Daoy (cell line): ENCODE results near the gene FBN1. TPM values are rescaled to one million over a fixed set of nuclear protein-coding genes. Genes with fewer than 3 reads are reported as not detected.
A peak's percentile ranks its signal among the peaks of the same experiment; 100 is the strongest.

ENCODE experiments used
- DNase-seq: peaks from one replicate; pipeline ENCODE4 v3.0.0-alpha.2; 2015; ENCODE audit warnings: low read depth
- total RNA-seq: library from RNA; depleted of rRNA; stranded (reverse); fragments of >200 nt; shearing (Covaris generic); gene quantifications from 2 replicates; pipeline ENCODE4 v1.2.3, GENCODE V29; 2014

FBN1 gene
- total RNA-seq, 1 experiment from 2014 or later = 73.7 TPM

- DNase-seq = peak; percentile 57
These were observed 245.4 kb downstream of the FBN1 start for GRCh38 chr15:48400086-48400485.

- DNase-seq = peak; percentile 67
These were observed 247.7 kb downstream of the FBN1 start for GRCh38 chr15:48397841-48398240.

- no peak for DNase-seq
These were observed 249.5 kb downstream of the FBN1 start for GRCh38 chr15:48396020-48396419.

- peak; percentile 79 for DNase-seq
These were observed 249.9 kb downstream of the FBN1 start for GRCh38 chr15:48395521-48396011.

- DNase-seq = no peak
These were observed 250.5 kb downstream of the FBN1 start for GRCh38 chr15:48394970-48395369.

- DNase-seq = peak; percentile 78
These were observed 251.6 kb downstream of the FBN1 start for GRCh38 chr15:48393645-48394506.

GRCh38 chr15:48392356-48392755, 253.2 kb downstream of the FBN1 start:
- DNase-seq = no peak

GRCh38 chr15:48391950-48392349, 253.6 kb downstream of the FBN1 start:
- DNase-seq = no peak

GRCh38 chr15:48389691-48390143, 255.8 kb downstream of the FBN1 start:
- no peak for DNase-seq

- DNase-seq = no peak
These were observed 256.6 kb downstream of the FBN1 start for GRCh38 chr15:48388910-48389309.

GRCh38 chr15:48388016-48388851, 257.3 kb downstream of the FBN1 start:
- DNase-seq = peak; percentile 35

- DNase-seq = peak; percentile 92
These were observed 260.3 kb downstream of the FBN1 start for GRCh38 chr15:48385031-48385830.

- DNase-seq = peak; percentile 51
These were observed 260.9 kb downstream of the FBN1 start for GRCh38 chr15:48384616-48385015.

GRCh38 chr15:48383031-48383430, 262.5 kb downstream of the FBN1 start:
- no peak for DNase-seq

- no peak for DNase-seq
These were observed 263.6 kb downstream of the FBN1 start for GRCh38 chr15:48381861-48382260.

- DNase-seq = no peak
These were observed 265.3 kb downstream of the FBN1 start for GRCh38 chr15:48380198-48380597.

- no peak for DNase-seq
These were observed 269.7 kb downstream of the FBN1 start for GRCh38 chr15:48375767-48376166.

GRCh38 chr15:48374472-48374871, 271.0 kb downstream of the FBN1 start:
- no peak for DNase-seq

GRCh38 chr15:48373821-48374451, 271.6 kb downstream of the FBN1 start:
- DNase-seq = peak; percentile 93

GRCh38 chr15:48371961-48372360, 273.5 kb downstream of the FBN1 start:
- no peak for DNase-seq

- no peak for DNase-seq
These were observed 274.0 kb downstream of the FBN1 start for GRCh38 chr15:48371550-48371949.
